BLaER1 (cell line): Measurements from ENCODE around the gene AFG3L2.

ENCODE experiments used
- H3K27ac ChIP-seq: shearing (Covaris generic); formaldehyde crosslinking; 2 replicates; pipeline ENCODE4 v1.8.1; 2022
- H3K27me3 ChIP-seq: shearing (Covaris generic); formaldehyde crosslinking; 2 replicates; pipeline ENCODE4 v1.8.1; 2022
- H3K36me3 ChIP-seq: shearing (Covaris generic); formaldehyde crosslinking; 2 replicates; pipeline ENCODE4 v1.8.1; 2022
- H3K4me1 ChIP-seq: shearing (Covaris generic); formaldehyde crosslinking; 2 replicates; pipeline ENCODE4 v1.8.1; 2022
- H3K4me2 ChIP-seq: shearing (Covaris generic); formaldehyde crosslinking; 2 replicates; pipeline ENCODE4 v1.8.1; 2022
- H3K4me3 ChIP-seq: shearing (Covaris generic); formaldehyde crosslinking; 2 replicates; pipeline ENCODE4 v1.8.1; 2022
- H3K9ac ChIP-seq: shearing (Covaris generic); formaldehyde crosslinking; 2 replicates; pipeline ENCODE4 v1.8.1; 2022
- H3K9me3 ChIP-seq: shearing (Covaris generic); formaldehyde crosslinking; 2 replicates; pipeline ENCODE4 v1.8.1; 2022
- H4K20me1 ChIP-seq: shearing (Covaris generic); formaldehyde crosslinking; 2 replicates; pipeline ENCODE4 v1.8.1; 2022
- Cebpa-rat ChIP-seq: shearing (Covaris generic); IDR thresholded peaks from 2 replicates; pipeline ENCODE4 v1.8.1; 2022

AFG3L2 gene

GRCh38 chr18:12362473-12363174, 14.4 kb downstream of the AFG3L2 start:
- Histone ChIP-seq H3K4me1 (peaks cover 10% of the 10 kb centered on the region), H4K20me1 (peaks cover 77% of the 10 kb centered on the region)

GRCh38 chr18:12361770-12362378, 15.2 kb downstream of the AFG3L2 start:
- no peak for TF ChIP-seq Cebpa-rat
- no peak overlapping the region for H3K4me3 ChIP-seq
- H3K4me1 ChIP-seq, result peaks cover 10% of the 10 kb centered on the region
- no peak overlapping the region for H3K27ac ChIP-seq
- H3K9me3 ChIP-seq, result no peaks in the 10 kb centered on the region
- H3K9ac ChIP-seq, result no peak overlapping the region
- no peaks in the 10 kb centered on the region for H3K27me3 ChIP-seq
- peaks cover 94% of the 10 kb centered on the region for H3K36me3 ChIP-seq
- no peak overlapping the region for H3K4me2 ChIP-seq
- H4K20me1 ChIP-seq, result peaks cover 70% of the 10 kb centered on the region

More at GRCh38 chr18:12362473-12363174, 14.4 kb downstream of the AFG3L2 start:
- Histone ChIP-seq H3K27me3 (no peaks in the 10 kb centered on the region), H3K4me3 (no peak overlapping the region), H3K9ac (no peak overlapping the region), H3K4me2 (no peak overlapping the region), H3K9me3 (no peaks in the 10 kb centered on the region), H3K36me3 (peaks cover 99% of the 10 kb centered on the region), H3K27ac (no peak overlapping the region)
- no peak for TF ChIP-seq Cebpa-rat

DNA sequence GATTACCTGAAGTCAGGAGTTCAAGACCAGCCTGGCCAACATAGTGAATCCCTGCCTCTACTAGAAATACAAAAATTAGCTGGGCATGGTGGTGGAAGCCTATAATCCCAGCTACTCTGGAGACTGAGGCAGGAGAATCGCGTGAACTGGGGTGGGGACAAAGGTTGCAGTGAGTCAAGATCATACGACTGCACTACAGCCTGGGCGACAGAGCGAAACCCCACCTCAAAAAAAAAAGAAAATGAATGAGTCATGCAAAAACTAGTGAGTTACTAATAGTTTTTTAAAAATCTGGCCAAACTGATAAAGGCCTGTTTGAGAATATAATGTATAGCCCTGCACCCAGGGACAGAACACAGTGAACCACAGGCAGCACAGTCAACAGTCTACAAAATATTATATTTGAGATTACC, 17.5 kb downstream of the AFG3L2 start:
- no peak overlapping the region for H3K9ac ChIP-seq
- TF ChIP-seq Cebpa-rat, result no peak
- H3K4me3 ChIP-seq, result no peak overlapping the region
- no peaks in the 10 kb centered on the region for H3K27me3 ChIP-seq
- peaks cover 48% of the 10 kb centered on the region for H4K20me1 ChIP-seq
- peaks cover 10% of the 10 kb centered on the region for H3K4me1 ChIP-seq
- H3K27ac ChIP-seq, result no peak overlapping the region
- no peak overlapping the region for H3K4me2 ChIP-seq
- peaks cover 92% of the 10 kb centered on the region for H3K36me3 ChIP-seq
- no peaks in the 10 kb centered on the region for H3K9me3 ChIP-seq

GRCh38 chr18:12352188-12352587, 24.8 kb downstream of the AFG3L2 start:
- Histone ChIP-seq H4K20me1 (no peaks in the 10 kb centered on the region), H3K4me3 (no peak overlapping the region), H3K27me3 (no peaks in the 10 kb centered on the region), H3K4me1 (no peaks in the 10 kb centered on the region), H3K9ac (no peak overlapping the region), H3K36me3 (peaks cover 89% of the 10 kb centered on the region), H3K4me2 (no peak overlapping the region), H3K27ac (no peak overlapping the region), H3K9me3 (no peaks in the 10 kb centered on the region)
- no peak for TF ChIP-seq Cebpa-rat

GRCh38 chr18:12347895-12348294, 29.1 kb downstream of the AFG3L2 start:
- Histone ChIP-seq H4K20me1 (peaks cover 5% of the 10 kb centered on the region), H3K9me3 (no peaks in the 10 kb centered on the region), H3K4me3 (no peak overlapping the region), H3K36me3 (peaks cover 96% of the 10 kb centered on the region), H3K4me1 (no peaks in the 10 kb centered on the region), H3K9ac (no peak overlapping the region), H3K27ac (no peak overlapping the region), H3K4me2 (no peak overlapping the region), H3K27me3 (no peaks in the 10 kb centered on the region)
- no peak for TF ChIP-seq Cebpa-rat

DNA sequence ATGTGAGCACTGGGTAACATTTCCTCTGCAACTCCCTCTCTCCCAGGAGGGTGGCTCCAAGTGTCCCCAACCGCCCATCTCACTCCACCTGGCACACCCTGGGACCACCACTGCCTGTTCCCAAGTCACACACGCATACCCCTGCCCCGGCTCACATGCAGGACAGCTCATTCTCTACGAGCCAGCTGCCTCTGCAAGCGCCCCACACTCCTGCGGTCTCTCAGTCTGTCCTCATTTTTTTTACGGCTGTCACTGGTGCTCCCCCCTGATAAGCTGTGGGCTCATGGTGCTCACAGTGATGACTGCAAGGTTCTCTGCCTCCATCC, 30.8 kb downstream of the AFG3L2 start:
- Histone ChIP-seq H3K4me3 (no peak overlapping the region), H3K27ac (no peak overlapping the region), H3K36me3 (peaks cover 96% of the 10 kb centered on the region)

GRCh38 chr18:12345491-12346239, 31.4 kb downstream of the AFG3L2 start:
- Histone ChIP-seq H3K27ac (no peak overlapping the region), H4K20me1 (peaks cover 5% of the 10 kb centered on the region), H3K27me3 (no peaks in the 10 kb centered on the region), H3K9me3 (no peaks in the 10 kb centered on the region), H3K4me3 (no peak overlapping the region), H3K4me2 (no peak overlapping the region), H3K36me3 (peaks cover 96% of the 10 kb centered on the region), H3K9ac (no peak overlapping the region), H3K4me1 (no peaks in the 10 kb centered on the region)
- no peak for TF ChIP-seq Cebpa-rat

More for the DNA sequence above, 30.8 kb downstream of the AFG3L2 start:
- Histone ChIP-seq H3K4me1 (no peaks in the 10 kb centered on the region), H3K9ac (no peak overlapping the region), H3K4me2 (no peak overlapping the region), H3K9me3 (no peaks in the 10 kb centered on the region), H4K20me1 (peaks cover 5% of the 10 kb centered on the region), H3K27me3 (no peaks in the 10 kb centered on the region)
- TF ChIP-seq Cebpa-rat, result no peak

GRCh38 chr18:12342661-12343060, 34.4 kb downstream of the AFG3L2 start:
- TF ChIP-seq Cebpa-rat, result no peak
- Histone ChIP-seq H4K20me1 (peaks cover 5% of the 10 kb centered on the region), H3K27ac (no peak overlapping the region), H3K4me3 (no peak overlapping the region), H3K4me1 (no peaks in the 10 kb centered on the region), H3K27me3 (no peaks in the 10 kb centered on the region), H3K9me3 (no peaks in the 10 kb centered on the region), H3K4me2 (no peak overlapping the region), H3K36me3 (peaks cover 98% of the 10 kb centered on the region), H3K9ac (no peak overlapping the region)

DNA sequence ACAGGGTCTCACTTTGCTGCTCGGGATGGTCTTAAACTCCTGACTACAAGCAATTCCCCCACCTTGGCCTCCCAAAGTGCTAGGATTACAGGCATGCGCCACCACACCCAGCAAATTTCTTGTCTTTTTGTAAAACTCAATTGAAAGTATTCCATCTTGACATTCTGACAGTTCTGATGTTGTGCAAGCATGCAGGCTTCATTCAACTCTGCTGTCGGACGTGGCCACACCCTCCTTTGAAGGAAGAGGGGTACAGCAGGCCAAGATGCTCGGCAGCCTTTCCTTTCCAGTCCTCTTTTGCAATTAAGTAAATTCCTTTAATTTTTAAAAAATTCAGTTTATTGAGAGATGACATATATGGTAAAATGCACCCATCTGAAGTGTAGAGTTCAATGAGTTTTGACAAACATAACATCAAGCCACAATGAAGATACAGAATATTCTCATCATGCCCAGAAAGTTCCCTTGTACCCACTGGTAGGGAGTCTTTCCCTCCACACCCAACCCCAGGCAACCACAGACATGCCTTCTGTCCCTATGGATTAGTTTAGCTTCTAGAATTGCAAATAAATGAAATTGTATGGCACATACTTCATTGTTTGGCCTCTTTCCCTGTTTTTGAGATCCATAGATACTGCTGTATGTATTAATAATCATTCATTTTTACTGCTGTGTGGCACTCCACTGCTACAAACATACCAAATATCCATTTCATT, 35.9 kb downstream of the AFG3L2 start:
- Histone ChIP-seq H3K9ac (no peak overlapping the region), H3K36me3 (peaks cover 98% of the 10 kb centered on the region), H3K27me3 (no peaks in the 10 kb centered on the region), H3K4me3 (no peak overlapping the region), H4K20me1 (peaks cover 5% of the 10 kb centered on the region), H3K9me3 (no peaks in the 10 kb centered on the region), H3K27ac (no peak overlapping the region), H3K4me1 (no peaks in the 10 kb centered on the region), H3K4me2 (no peak overlapping the region)
- TF ChIP-seq Cebpa-rat, result no peak
